SK-N-SH (cell line): ENCODE measurements around the gene RBM47. TPM values are rescaled to one million over a fixed set of nuclear protein-coding genes. Genes with fewer than 3 reads are reported as not detected.

Source experiments
- CTCF ChIA-PET: fragments of 300-600, 350-600 bp; formaldehyde crosslinking; extraction: SDS; loops from one replicate; lab custom pipeline; 2021; lab: Yijun Ruan, JAX
- POLR2A ChIA-PET: fragments of 350-600 bp; sonication (Branson Sonifier 250); formaldehyde crosslinking; extraction: SDS; loops from one replicate; lab custom pipeline; 2020; ENCODE audit warnings: antibody characterized with exemption, inconsistent platforms; lab: Yijun Ruan, JAX
- DNase-seq: peaks from one replicate; pipeline ENCODE4 v3.0.0; 2012
- H2AFZ ChIP-seq: fragments of 200-600 bp; sonication (generic); 2 replicates; pipeline ENCODE4 v1.8.1; 2016; ENCODE audit warnings: antibody characterized with exemption, mild to moderate bottlenecking, low read depth
- H3F3A ChIP-seq: fragments of 200-600 bp; sonication (generic); replicated peaks from 2 replicates; pipeline ENCODE3; 2016; ENCODE audit warnings: antibody characterized with exemption, mild to moderate bottlenecking; ENCODE audit not compliant: insufficient read depth
- H3K27ac ChIP-seq, 2 experiments: fragments of 200-500 bp in 1 of 2; fragments of 200-600 bp in 1 of 2; sonication (Bioruptor generic) in 1 of 2; sonication (generic), shearing (Covaris generic) in 1 of 2; 2 replicates each; pipeline versions ENCODE4 v1.5.1 to v1.6.1; 2014 to 2016; ENCODE audit warnings: low read depth in 2 of 2, inconsistent platforms in 1 of 2, low read length in 1 of 2, mild to moderate bottlenecking in 1 of 2, mixed read lengths in 1 of 2
- H3K27me3 ChIP-seq: fragments of 200-600 bp; sonication (generic), shearing (Covaris generic); 2 replicates; pipeline ENCODE4 v1.6.1; 2016; ENCODE audit warnings: mixed run types; ENCODE audit not compliant: insufficient read depth
- H3K36me3 ChIP-seq, 2 experiments: fragments of 200-500 bp in 1 of 2; fragments of 200-600 bp in 1 of 2; sonication (Bioruptor generic) in 1 of 2; sonication (generic) in 1 of 2; replicated peaks in 1 of 2; 2 replicates each; pipeline versions ENCODE3 to v1.5.1; 2014 to 2016; ENCODE audit warnings: low read length in 1 of 2, mild to moderate bottlenecking in 1 of 2; ENCODE audit not compliant: insufficient read depth in 2 of 2, control insufficient read depth in 1 of 2
- H3K4me1 ChIP-seq, 2 experiments: fragments of 200-500 bp in 1 of 2; fragments of 200-600 bp in 1 of 2; sonication (Bioruptor generic) in 1 of 2; sonication (generic), shearing (Covaris generic) in 1 of 2; 2 replicates each; pipeline versions ENCODE4 v1.5.1 to v1.6.1; 2014 to 2016; ENCODE audit warnings: low read depth in 1 of 2, low read length in 1 of 2, mixed run types in 1 of 2; ENCODE audit not compliant: insufficient read depth in 2 of 2, control insufficient read depth in 1 of 2
- H3K4me2 ChIP-seq: fragments of 200-600 bp; sonication (generic), shearing (Covaris generic); 2 replicates; pipeline ENCODE4 v1.6.1; 2017; ENCODE audit warnings: mixed run types
- H3K4me3 ChIP-seq, 2 experiments: fragments of 200-500 bp in 1 of 2; fragments of 200-600 bp in 1 of 2; sonication (Bioruptor generic) in 1 of 2; sonication (generic), shearing (Covaris generic) in 1 of 2; 2 replicates each; pipeline versions ENCODE4 v1.5.1 to v1.8.1; 2014 to 2016; ENCODE audit warnings: low read depth in 2 of 2, inconsistent platforms in 1 of 2, low read length in 1 of 2, mild to moderate bottlenecking in 1 of 2, mixed read lengths in 1 of 2, moderate library complexity in 1 of 2
- H3K79me2 ChIP-seq: fragments of 200-600 bp; sonication (generic); 2 replicates; pipeline ENCODE4 v1.8.1; 2017; ENCODE audit warnings: mild to moderate bottlenecking; ENCODE audit not compliant: insufficient read depth
- H3K9ac ChIP-seq: fragments of 200-600 bp; sonication (generic); 2 replicates; pipeline ENCODE4 v1.6.1; 2017; ENCODE audit warnings: mixed run types
- H3K9me2 ChIP-seq: fragments of 200-600 bp; sonication (generic); 2 replicates; pipeline ENCODE4 v1.6.1; 2017; ENCODE audit warnings: mixed run types
- H3K9me3 ChIP-seq: fragments of 200-600 bp; sonication (generic); 2 replicates; pipeline ENCODE4 v1.6.1; 2017; ENCODE audit warnings: mixed run types, mild to moderate bottlenecking, moderate library complexity
- H4K20me1 ChIP-seq: fragments of 200-600 bp; sonication (generic); 2 replicates; pipeline ENCODE4 v1.6.1; 2017; ENCODE audit warnings: mild to moderate bottlenecking, mixed run types; ENCODE audit not compliant: insufficient read depth
- FOSL2 ChIP-seq: IDR thresholded peaks from 2 replicates; pipeline ENCODE4 v1.4.0; 2012; ENCODE audit warnings: low read depth, mild to moderate bottlenecking, moderate library complexity, borderline replicate concordance
- FOXM1 ChIP-seq: IDR thresholded peaks from 2 replicates; pipeline ENCODE4 v1.4.0; 2012; ENCODE audit warnings: low read depth, mild to moderate bottlenecking
- GABPA ChIP-seq: IDR thresholded peaks from 2 replicates; pipeline ENCODE4 v1.4.0; 2012; ENCODE audit warnings: low read depth, mild to moderate bottlenecking
- GATA2 ChIP-seq: sonication (generic); formaldehyde crosslinking; IDR thresholded peaks from 2 replicates; pipeline ENCODE4 v1.5.0; 2020; ENCODE audit warnings: mild to moderate bottlenecking, missing genetic modification reagents
- JUND ChIP-seq: IDR thresholded peaks from 2 replicates; pipeline ENCODE4 v1.4.0; 2012
- MAX ChIP-seq: IDR thresholded peaks from 2 replicates; pipeline ENCODE4 v1.4.0; 2012; ENCODE audit warnings: low read depth
- MXI1 ChIP-seq: IDR thresholded peaks from 2 replicates; pipeline ENCODE4 v1.6.1; 2012; ENCODE audit warnings: mild to moderate bottlenecking, low read depth, low read length, improper control_type of control experiment
- NFIC ChIP-seq: IDR thresholded peaks from 2 replicates; pipeline ENCODE4 v1.4.0; 2012; ENCODE audit warnings: borderline replicate concordance
- NRF1 ChIP-seq: IDR thresholded peaks from 2 replicates; pipeline ENCODE4 v1.6.1; 2012; ENCODE audit warnings: low read depth, mild to moderate bottlenecking, low read length
- PBX3 ChIP-seq: IDR thresholded peaks from 2 replicates; pipeline ENCODE4; 2012
- POLR2AphosphoS5 ChIP-seq: IDR thresholded peaks from 2 replicates; pipeline ENCODE4 v1.6.1; 2012; ENCODE audit warnings: low read depth, low read length
- RCOR1 ChIP-seq: fragments of 150-350 bp; IDR thresholded peaks from 2 replicates; pipeline ENCODE4 v1.6.1; 2017; ENCODE audit warnings: antibody characterized with exemption, low read length
- SMC3 ChIP-seq: IDR thresholded peaks from 2 replicates; pipeline ENCODE4 v1.6.1; 2012; ENCODE audit warnings: low read depth, low read length, improper control_type of control experiment
- TCF12 ChIP-seq: IDR thresholded peaks from 2 replicates; pipeline ENCODE4 v1.4.0; 2012
- USF1 ChIP-seq: IDR thresholded peaks from 2 replicates; pipeline ENCODE4 v1.4.0; 2012; ENCODE audit warnings: low read depth, borderline replicate concordance
- YY1 ChIP-seq: IDR thresholded peaks from 2 replicates; pipeline ENCODE4 v1.4.0; 2012; ENCODE audit warnings: low read depth, mild to moderate bottlenecking
- ZBTB33 ChIP-seq: IDR thresholded peaks from 2 replicates; pipeline ENCODE4 v1.4.0; 2012; ENCODE audit warnings: low read depth, borderline replicate concordance
- WGBS: methylation state at CpG from one replicate; pipeline ENCODE4 v1.1.6; 2017; ENCODE audit warnings: low lambda C conversion rate; 5-methylcytosine and 5-hydroxymethylcytosine counted together
- polyA plus RNA-seq, 3 experiments: library from polyadenylated mRNA; depleted of rRNA; stranded (reverse); fragments of >200 nt; gene quantifications; 2 replicates each; pipeline ENCODE4 v1.2.3, GENCODE V29; 2012

Gene RBM47
- polyA plus RNA-seq, 1 of the 3 experiments (the other 2 are of a cell fraction), result 6.8 TPM

GRCh38 chr4:40553995-40554394 lies 75.7 kb downstream of the RBM47 start:
- Histone ChIP-seq H3K9me3 (no peaks in the 10 kb centered on the region), H3K36me3 (no peaks in the 10 kb centered on the region), H3K9me2 (no peaks in the 10 kb centered on the region), H3F3A (peaks cover 16% of the 10 kb centered on the region), H2AFZ (no peak overlapping the region), H4K20me1 (no peaks in the 10 kb centered on the region), H3K4me2 (no peak overlapping the region), H3K4me1 (no peaks in the 10 kb centered on the region), H3K4me3 (no peak overlapping the region), H3K9ac (no peak overlapping the region), H3K27me3 (no peaks in the 10 kb centered on the region), H3K27ac (no peak overlapping the region)
- ChIA-PET CTCF (interaction anchor here (1.0 kb wide), 1 partner anchor 21 kb away, joined by 3 read pairs; no protein-coding TSS in a partner anchor), POLR2A (no interaction called here)
- DNase-seq, result no peak
- whole genome bisulfite sequencing, result 85% methylated on average over 10 of the region's 10 CpGs
- no peak for TF ChIP-seq FOXM1
- no peak for TF ChIP-seq GABPA
- no peak for TF ChIP-seq MXI1
- TF ChIP-seq FOSL2, result no peak
- no peak for TF ChIP-seq POLR2AphosphoS5
- no peak for TF ChIP-seq YY1
- no peak for TF ChIP-seq RCOR1
- TF ChIP-seq SMC3, result no peak
- TF ChIP-seq USF1, result no peak
- no peak for TF ChIP-seq TCF12
- no peak for TF ChIP-seq JUND
- TF ChIP-seq GATA2, result no peak
- no peak for TF ChIP-seq ZBTB33
- no peak for TF ChIP-seq NRF1
- TF ChIP-seq PBX3, result no peak
- TF ChIP-seq, all 33 proteins: peak for 0
- H3K79me2 ChIP-seq, result no peaks in the 10 kb centered on the region

GRCh38 chr4:40552536-40552935 lies 77.1 kb downstream of the RBM47 start:
- no peaks in the 10 kb centered on the region for H3K27me3 ChIP-seq
- peaks cover 15% of the 10 kb centered on the region for H3F3A ChIP-seq
- no peak overlapping the region for H3K4me2 ChIP-seq
- no peaks in the 10 kb centered on the region; a peak in 1 of 4 replicates for H3K4me1 ChIP-seq
- ChIA-PET CTCF (no interaction called here), POLR2A (interaction anchor here (0.6 kb wide), 1 partner anchor 19 kb away, joined by 4 read pairs; no protein-coding TSS in a partner anchor)
- no peaks in the 10 kb centered on the region for H3K79me2 ChIP-seq
- no peak for DNase-seq
- no peak overlapping the region for H3K9ac ChIP-seq
- no peaks in the 10 kb centered on the region for H3K36me3 ChIP-seq
- no peaks in the 10 kb centered on the region for H4K20me1 ChIP-seq
- no peaks in the 10 kb centered on the region for H3K9me3 ChIP-seq
- H3K4me3 ChIP-seq, result no peak overlapping the region
- H3K27ac ChIP-seq, result no peak overlapping the region; a peak in 1 of 4 replicates
- no peaks in the 10 kb centered on the region for H3K9me2 ChIP-seq
- H2AFZ ChIP-seq, result 0 out of 2 replicates have a peak overlapping the region, but pooled peaks have one; percentile 14
- 66% methylated on average over 6 of the region's 6 CpGs for WGBS
- TF ChIP-seq SMC3 (no peak), NFIC (peak; percentile 30), RCOR1 (no peak), PBX3 (no peak), MAX (no peak)
